ENCODE data around the gene PTGER4.
"Not testable (repeated sequence)": the region's sequence is repeated elsewhere in the genome, so short reads cannot be mapped to it uniquely, and the experiment has no call there.

Gene PTGER4

GRCh38 chr5:40679913-40680681 is at the start of gene PTGER4:
PTGER4 (plus strand) TSS chr5:40679915; CDS start chr5:40680994, 1,079 bp downstream.
- DNase-seq (ENCODE audit: low read depth in 3 of 3): no peak

DNA sequence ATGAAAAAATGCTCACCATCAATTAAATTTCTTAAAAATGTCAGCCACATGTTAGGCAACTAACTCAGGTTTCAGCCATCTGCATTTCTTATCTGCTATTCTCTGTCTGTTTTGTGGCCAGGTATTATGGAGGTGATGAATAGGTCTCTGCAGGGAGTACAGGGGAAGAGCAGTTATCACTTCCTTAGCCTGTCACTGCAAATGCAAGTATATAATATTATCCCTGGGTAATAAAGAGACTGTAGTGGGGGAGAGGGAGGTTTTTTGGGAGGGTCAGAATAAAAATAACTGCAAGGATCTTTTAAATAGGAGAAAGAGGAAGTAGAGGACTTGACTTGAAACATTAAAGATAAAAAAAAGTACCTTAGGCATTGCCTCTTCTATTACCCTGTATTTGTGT is 49.6 kb upstream of the PTGER4 start:
- DNase-seq (ENCODE audit: low read depth in 3 of 3): no peak

GRCh38 chr5:40631236-40631635 is 48.5 kb upstream of the PTGER4 start:
- DNase-seq (ENCODE audit: low read depth in 3 of 3): no peak

DNA sequence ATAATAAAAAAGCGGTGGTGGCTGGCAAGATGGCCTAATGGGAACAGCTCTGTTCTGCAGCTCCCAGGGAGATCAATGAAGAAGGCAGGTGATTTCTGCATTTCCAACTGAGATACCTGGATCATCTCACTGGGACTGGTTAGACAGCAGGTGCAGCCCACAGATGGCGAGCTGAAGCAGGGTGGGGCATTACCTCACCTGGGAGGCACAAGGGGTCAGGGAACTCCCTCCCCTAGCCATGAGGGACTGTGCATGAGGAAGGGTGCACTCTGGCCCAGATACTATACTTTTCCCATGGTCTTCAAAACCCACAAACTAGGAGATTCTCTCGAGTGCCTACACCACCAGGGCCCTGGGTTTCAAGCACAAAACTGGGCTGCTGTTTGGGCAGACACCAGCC is 45.6 kb upstream of the PTGER4 start:
- DNase-seq (ENCODE audit: low read depth in 3 of 3): no peak

DNA sequence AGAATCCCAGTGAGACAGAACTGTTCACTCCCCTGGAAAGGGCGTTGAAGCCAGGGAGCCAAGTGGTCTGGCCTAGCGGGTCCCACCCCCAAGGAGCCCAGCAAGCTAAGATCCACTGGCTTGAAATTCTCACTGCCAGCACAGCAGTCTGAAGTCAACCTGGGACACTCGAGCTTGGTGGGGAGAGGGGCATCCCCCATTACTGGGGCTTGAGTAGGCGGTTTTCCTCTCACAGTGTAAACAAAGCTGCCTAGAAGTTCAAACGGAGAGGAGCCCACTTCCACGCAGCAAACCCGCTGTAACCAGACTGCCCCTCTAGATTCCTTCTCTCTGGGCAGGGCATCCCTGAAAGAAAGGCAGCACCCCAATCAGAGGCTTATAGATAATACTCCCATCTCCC is 45.1 kb upstream of the PTGER4 start:
- no peak for DNase-seq (ENCODE audit: low read depth in 3 of 3)

DNA sequence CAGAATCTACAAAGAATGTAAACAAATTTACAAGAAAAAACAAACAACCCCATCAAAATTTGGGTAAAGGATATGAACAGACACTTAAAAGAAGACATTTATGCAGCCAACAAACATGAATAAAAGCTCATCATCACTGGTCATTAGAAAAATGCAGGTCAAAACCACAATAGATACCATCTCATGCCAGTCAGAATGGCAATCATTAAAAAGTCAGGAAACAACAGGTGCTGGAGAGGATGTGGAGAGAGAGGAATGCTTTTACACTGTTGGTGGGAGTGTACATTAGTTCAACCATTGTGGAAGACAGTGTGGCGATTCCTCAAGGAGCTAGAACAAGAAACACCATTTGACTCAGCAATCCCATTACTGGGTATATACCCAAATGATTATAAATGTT is 40.2 kb upstream of the PTGER4 start:
- DNase-seq (ENCODE audit: low read depth in 3 of 3): not testable (repeated sequence)

DNA sequence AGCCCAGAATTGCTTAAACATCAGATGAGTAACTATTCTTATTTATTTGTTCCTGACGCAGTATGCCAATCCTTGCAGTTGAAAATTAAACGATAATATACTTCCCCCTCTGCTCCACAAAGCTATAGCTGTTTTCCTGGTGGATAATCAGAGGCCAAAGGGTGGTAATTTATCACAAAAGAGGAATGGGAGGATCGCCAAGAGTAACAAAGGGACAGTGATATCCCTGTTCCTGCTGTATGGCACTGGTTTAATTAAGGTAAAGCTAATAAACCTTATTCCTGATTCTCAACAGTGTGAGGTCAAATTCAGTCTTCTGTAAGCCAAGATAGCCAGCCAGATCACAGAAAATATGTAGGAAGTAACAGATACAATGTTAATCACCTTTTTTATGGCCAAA is 33.4 kb upstream of the PTGER4 start:
- DNase-seq (ENCODE audit: low read depth in 3 of 3): no peak

DNA sequence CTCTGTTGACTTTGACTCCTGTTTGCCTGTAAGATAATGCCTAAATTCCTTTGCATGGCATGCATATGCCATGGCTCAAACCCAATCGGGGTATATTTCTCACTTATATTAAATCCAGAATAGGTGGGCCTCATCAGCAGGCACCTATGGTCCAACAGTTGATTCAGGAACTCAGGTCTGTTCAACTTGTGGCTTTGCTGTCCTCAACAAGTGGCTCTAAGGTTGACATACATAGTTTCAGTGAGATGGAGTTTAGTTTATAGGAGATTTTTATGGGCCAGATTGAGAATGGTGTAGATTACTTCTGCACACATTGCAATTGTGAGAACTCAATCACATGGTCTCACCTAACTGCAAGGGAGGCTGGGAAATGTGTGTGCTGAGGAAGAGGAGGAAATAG is 31.6 kb upstream of the PTGER4 start:
- no peak for DNase-seq (ENCODE audit: low read depth in 3 of 3)

GRCh38 chr5:40649463-40650030 is 30.2 kb upstream of the PTGER4 start:
- DNase-seq (ENCODE audit: low read depth in 3 of 3): no peak

- no peak for DNase-seq (ENCODE audit: low read depth in 3 of 3)
Measured at GRCh38 chr5:40651201-40651600, 28.5 kb upstream of the PTGER4 start.

DNA sequence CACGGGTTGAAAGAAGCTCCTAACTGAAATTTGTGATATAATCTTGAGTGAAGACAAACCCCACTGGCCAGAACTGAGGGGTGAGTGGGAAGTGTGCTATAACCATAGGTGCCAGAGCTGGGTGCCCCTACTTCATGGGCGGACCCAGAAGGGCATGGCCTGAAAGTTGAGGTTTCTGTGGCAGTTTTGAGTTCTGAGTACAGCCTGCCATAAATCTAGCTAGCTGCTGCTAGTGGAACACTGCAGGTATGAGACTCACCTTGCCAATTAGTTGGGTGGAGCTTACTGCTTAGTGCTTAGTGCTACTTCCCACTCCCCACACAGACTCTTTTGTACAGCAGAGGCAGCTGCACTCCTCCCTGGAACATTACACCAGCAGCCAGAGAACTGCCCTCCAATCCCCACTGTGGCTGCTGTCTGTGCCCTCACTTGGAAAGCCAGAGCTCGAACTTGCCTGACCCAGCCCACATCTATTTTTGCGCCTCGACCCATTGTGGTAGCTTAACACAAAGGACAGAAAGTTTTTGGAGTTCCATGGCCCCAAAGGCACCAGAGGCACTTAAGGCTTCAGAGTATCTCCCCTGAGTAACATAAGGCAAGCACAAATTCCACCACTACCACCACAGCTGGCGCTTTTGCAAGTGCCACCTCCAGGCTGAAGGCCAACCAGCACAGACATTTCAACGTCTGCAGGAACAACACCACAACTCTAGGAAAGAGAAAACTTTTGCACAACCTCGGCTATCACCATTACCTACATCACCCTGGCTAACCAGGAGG is 27.1 kb upstream of the PTGER4 start:
- no peak for DNase-seq (ENCODE audit: low read depth in 3 of 3)

DNA sequence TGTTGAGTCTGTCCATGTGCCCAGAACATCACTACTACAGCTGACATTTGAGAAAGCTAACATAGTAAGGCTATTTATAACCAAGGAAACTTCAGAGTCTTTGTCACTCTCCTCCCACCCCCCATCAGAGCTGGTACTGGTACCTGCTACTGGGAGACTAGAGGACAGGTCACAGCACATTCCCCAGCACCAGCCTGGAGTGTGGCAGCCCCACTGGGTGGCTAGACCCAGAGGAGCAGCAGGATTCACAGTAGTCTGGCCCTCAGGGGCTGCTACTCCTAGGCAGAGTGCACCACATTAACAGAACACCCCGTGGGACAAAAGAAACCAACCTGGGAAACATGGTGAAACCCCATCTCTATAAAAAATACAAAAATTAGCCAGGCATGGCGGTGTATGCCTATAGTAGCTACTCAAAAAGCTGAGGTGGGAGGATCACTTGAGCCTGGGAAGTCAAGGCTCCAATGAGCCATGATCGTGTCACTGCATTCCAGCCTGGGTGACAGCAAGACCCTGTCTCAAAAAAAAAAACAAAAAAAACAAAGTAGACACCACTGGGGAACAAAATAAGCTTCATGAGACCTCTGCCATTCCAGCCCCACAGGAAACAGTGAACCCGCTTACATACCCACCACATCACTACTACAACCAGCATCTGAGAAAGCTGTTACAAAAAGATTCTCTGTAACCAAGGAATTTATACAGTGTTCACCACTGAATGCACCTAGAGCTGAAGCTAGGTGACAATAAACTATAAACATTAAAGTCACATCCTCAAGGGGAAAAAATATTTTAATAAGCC is 26.3 kb upstream of the PTGER4 start:
- DNase-seq (ENCODE audit: low read depth in 3 of 3): no peak

- DNase-seq (ENCODE audit: low read depth in 3 of 3): no peak
Measured at GRCh38 chr5:40654377-40654991, 25.2 kb upstream of the PTGER4 start.

DNA sequence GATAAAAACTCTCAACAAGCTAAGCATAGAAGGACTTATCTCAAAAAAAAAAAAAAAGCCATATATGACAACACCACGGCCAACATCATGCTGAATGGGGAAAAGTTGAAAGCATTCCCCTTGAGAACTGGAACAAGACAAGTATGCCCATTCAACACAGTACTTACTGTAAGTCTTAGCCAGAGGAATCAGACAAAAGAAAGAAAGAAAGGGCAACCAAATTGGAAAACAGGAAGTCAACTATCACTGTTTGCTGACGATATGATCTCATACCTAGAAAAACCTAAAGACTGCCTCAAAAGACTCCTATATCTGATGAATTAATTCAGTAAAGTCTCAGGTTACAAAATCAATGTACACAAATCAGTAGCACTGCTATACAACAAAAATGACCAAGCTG is 24.6 kb upstream of the PTGER4 start:
- no peak for DNase-seq (ENCODE audit: low read depth in 3 of 3)

- not testable (repeated sequence) for DNase-seq (ENCODE audit: low read depth in 3 of 3)
Measured at GRCh38 chr5:40656091-40656490, 23.6 kb upstream of the PTGER4 start.

DNA sequence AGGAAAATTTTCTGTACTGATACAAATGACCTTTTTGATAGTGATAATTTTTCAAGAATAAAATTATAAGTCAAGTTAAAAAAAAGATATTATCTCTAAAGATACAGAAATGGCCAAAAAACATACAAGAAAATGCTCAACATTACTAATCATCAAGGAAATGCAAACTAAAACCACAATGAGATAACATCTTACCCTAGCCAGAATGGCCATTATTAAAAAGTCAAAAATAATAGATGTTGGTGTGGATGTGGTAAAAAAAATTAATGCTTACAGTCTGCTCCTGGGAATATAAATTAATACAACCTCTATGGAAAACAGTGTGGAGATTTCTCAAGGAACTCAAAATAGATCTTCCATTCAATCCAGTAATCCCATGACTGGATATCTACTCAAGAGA is 22.9 kb upstream of the PTGER4 start:
- no peak for DNase-seq (ENCODE audit: low read depth in 3 of 3)

GRCh38 chr5:40660751-40661150 is 19.0 kb upstream of the PTGER4 start:
- no peak for DNase-seq (ENCODE audit: low read depth in 3 of 3)

DNA sequence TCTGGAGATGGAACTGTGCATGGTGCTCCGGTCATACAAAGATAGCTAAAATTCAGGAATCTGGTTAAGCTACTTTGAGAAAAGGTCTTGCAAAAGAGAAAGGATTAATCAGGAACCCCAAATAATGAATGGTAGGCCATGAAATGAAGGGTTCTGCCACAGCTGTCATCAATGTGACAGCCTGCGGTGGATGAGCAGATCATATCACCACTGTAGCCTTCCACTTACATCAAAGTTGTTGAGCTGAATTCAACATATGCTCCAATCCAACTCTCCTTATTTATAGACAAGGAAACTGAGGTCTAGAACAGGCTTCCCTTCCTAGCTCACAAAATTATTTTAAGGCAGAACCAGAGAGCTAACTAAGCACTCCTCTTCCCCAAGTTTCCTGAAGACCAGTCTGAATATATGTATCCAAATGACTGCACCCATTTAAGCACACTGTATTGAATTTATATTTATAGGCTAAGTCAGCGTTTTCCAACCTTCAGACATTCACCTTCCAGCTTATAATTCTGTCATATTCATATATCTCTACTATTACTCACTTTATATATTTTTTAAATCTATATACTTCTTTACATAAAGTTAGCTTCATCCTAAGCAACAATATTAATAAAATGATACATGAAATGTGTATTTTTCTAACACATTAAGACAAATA is 13.9 kb upstream of the PTGER4 start:
- no peak for DNase-seq (ENCODE audit: low read depth in 3 of 3)

DNA sequence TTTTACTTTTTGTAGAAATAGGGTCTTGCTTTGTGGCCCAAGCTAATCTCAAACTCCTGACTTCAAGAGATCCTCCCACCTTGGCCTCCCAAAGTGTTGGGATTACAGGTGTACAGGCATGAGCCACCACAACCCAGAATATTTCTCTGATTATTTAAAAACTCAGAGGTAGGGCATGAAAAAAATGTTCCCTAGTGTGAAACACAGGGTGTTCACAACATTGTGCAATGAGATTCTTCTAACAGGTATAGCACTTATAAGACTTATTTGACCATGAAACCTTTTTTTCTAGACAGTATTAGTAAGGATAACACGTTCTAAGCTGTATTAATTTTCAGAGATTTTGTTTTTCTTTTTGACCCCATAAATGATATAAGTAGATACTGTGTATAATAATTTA is 13.1 kb upstream of the PTGER4 start:
- DNase-seq (ENCODE audit: low read depth in 3 of 3): no peak

DNA sequence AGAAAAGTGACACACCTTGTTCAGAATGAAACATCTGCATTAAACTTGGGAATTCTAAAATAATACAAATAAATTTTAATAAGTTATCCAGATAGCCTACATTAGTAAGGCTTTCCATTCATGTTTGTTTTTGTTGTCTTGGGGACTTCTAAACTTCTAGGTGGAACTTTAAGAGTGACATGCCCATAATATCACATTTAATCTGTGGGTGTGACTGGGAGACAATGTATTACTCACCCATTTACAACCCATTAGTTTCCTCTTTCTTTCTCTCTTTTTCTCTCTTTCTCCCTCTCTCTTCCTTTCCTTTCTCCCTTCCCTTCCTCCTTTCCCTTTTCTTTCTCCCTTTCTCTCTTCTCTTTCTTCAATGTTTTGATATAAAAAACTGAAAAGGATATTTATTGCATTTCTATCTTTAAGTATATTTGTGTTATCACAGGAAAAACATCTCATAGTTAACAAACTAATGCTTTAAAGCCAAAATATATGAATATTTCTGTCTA is 12.5 kb upstream of the PTGER4 start:
- no peak for DNase-seq (ENCODE audit: low read depth in 3 of 3)

Measured in stimulated activated CD4-positive, alpha-beta T cell treated with anti-CD3 and anti-CD28 coated beads, TNF-alpha, amount 100 ng/mL, for 24 hours (primary cell).